ENCODE results near the gene PHACTR2.
"Not testable (repeated sequence)": the region's sequence is repeated elsewhere in the genome, so short reads cannot be mapped to it uniquely, and the experiment has no call there.

The PHACTR2 gene

GRCh38 chr6:143772116-143773086 lies 94.6 kb downstream of the PHACTR2 start:
- no peak for DNase-seq

GRCh38 chr6:143773506-143774150 lies 95.9 kb downstream of the PHACTR2 start:
- no peak for DNase-seq

GRCh38 chr6:143774347-143774746 lies 96.6 kb downstream of the PHACTR2 start:
- no peak for DNase-seq

GRCh38 chr6:143775336-143775735 lies 97.6 kb downstream of the PHACTR2 start:
- DNase-seq: no peak

- DNase-seq: no peak
These were observed 101.2 kb downstream of the PHACTR2 start for GRCh38 chr6:143778926-143779325.

- DNase-seq: no peak
These were observed 104.7 kb downstream of the PHACTR2 start for GRCh38 chr6:143782481-143782880.

- DNase-seq: no peak
These were observed 105.3 kb downstream of the PHACTR2 start for GRCh38 chr6:143783077-143783476.

- DNase-seq: no peak
These were observed 106.6 kb downstream of the PHACTR2 start for GRCh38 chr6:143784316-143784715.

GRCh38 chr6:143786371-143786770 lies 108.6 kb downstream of the PHACTR2 start:
- not testable (repeated sequence) for DNase-seq

GRCh38 chr6:143792402-143793279 lies 114.9 kb downstream of the PHACTR2 start:
- no peak for DNase-seq

- DNase-seq: no peak
These were observed 115.5 kb downstream of the PHACTR2 start for GRCh38 chr6:143793280-143793619.

- not testable (repeated sequence) for DNase-seq
These were observed 118.8 kb downstream of the PHACTR2 start for GRCh38 chr6:143796551-143796950.

- DNase-seq: not testable (repeated sequence)
These were observed 120.7 kb downstream of the PHACTR2 start for GRCh38 chr6:143798487-143798886.

- no peak for DNase-seq
These were observed 125.2 kb downstream of the PHACTR2 start for GRCh38 chr6:143802833-143803565.

- no peak for DNase-seq
These were observed 126.2 kb downstream of the PHACTR2 start for GRCh38 chr6:143803769-143804568.

- DNase-seq: no peak
These were observed 127.1 kb downstream of the PHACTR2 start for GRCh38 chr6:143804835-143805239.

GRCh38 chr6:143806282-143807102 lies 128.7 kb downstream of the PHACTR2 start:
- no peak for DNase-seq

- no peak for DNase-seq
These were observed 129.5 kb downstream of the PHACTR2 start for GRCh38 chr6:143807103-143807772.

- no peak for DNase-seq
These were observed 133.0 kb downstream of the PHACTR2 start for GRCh38 chr6:143810745-143811144.

Measured in NCI-H69 (cell line).